ENCODE results near the gene NIFK.
"Not testable (repeated sequence)": the region's sequence is repeated elsewhere in the genome, so short reads cannot be mapped to it uniquely, and the experiment has no call there.

The NIFK gene

GRCh38 chr2:121690572-121690971 is 46.1 kb downstream of the NIFK start:
- not testable (repeated sequence) for H3K36me3 ChIP-seq (ENCODE audit: insufficient read depth, low read length); H3K27ac ChIP-seq (ENCODE audit: low read depth, low read length); H3K9ac ChIP-seq (ENCODE audit: low read depth, low read length); H3K4me3 ChIP-seq (ENCODE audit: low read length); H3K27me3 ChIP-seq (ENCODE audit: insufficient read depth, low read length); H3K9me3 ChIP-seq (ENCODE audit: insufficient read depth, low read depth, low read length)
- peaks cover 10% of the 10 kb centered on the region; the same call in 1 of the 2 replicates for H3K4me1 ChIP-seq (ENCODE audit: insufficient read depth, low read length)
- 94% methylated on average over 3 of the region's 3 CpGs for WGBS

DNA sequence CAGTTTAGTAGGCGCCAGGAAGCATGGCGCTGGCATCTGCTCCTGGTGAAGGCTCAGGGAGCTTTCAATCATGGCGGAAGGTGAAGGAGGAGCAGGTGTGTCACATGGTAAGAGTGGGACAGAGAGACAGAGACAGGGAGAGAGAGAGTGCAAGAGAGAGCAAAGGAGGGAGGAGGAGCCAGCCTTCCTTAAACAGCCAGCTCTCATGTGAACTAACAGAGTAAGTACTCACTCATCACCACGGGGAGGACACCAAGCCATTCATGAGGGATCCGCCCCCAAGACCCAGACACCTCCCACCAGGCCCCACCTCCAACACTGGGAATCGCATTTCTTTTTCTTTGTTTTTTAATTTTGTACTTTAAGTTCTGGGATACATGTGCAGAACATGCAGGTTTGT is 46.6 kb downstream of the NIFK start:
- no peak overlapping the region for H3K9ac ChIP-seq (ENCODE audit: low read depth, low read length)
- H3K9me3 ChIP-seq (ENCODE audit: insufficient read depth, low read depth, low read length), result no peaks in the 10 kb centered on the region
- no peak overlapping the region for H3K27ac ChIP-seq (ENCODE audit: low read depth, low read length)
- 85% methylated on average over 5 of the region's 6 CpGs for WGBS
- H3K36me3 ChIP-seq (ENCODE audit: insufficient read depth, low read length), result no peaks in the 10 kb centered on the region
- peaks cover 10% of the 10 kb centered on the region; the same call in 1 of the 2 replicates for H3K4me1 ChIP-seq (ENCODE audit: insufficient read depth, low read length)
- H3K27me3 ChIP-seq (ENCODE audit: insufficient read depth, low read length), result no peaks in the 10 kb centered on the region
- H3K4me3 ChIP-seq (ENCODE audit: low read length), result no peak overlapping the region

- Histone ChIP-seq H3K9ac (ENCODE audit: low read depth, low read length) (no peak overlapping the region), H3K4me1 (ENCODE audit: insufficient read depth, low read length) (peaks cover 3% of the 10 kb centered on the region; the same call in 1 of the 2 replicates), H3K27me3 (ENCODE audit: insufficient read depth, low read length) (no peaks in the 10 kb centered on the region), H3K27ac (ENCODE audit: low read depth, low read length) (no peak overlapping the region), H3K36me3 (ENCODE audit: insufficient read depth, low read length) (no peaks in the 10 kb centered on the region), H3K4me3 (ENCODE audit: low read length) (no peak overlapping the region), H3K9me3 (ENCODE audit: insufficient read depth, low read depth, low read length) (no peaks in the 10 kb centered on the region)
- 95% methylated on average over 4 of the region's 4 CpGs for WGBS
Observed at GRCh38 chr2:121689356-121689755, 47.3 kb downstream of the NIFK start.

GRCh38 chr2:121688820-121689219 is 47.9 kb downstream of the NIFK start:
- Histone ChIP-seq H3K4me1 (ENCODE audit: insufficient read depth, low read length) (peaks cover 3% of the 10 kb centered on the region; the same call in 1 of the 2 replicates), H3K4me3 (ENCODE audit: low read length) (no peak overlapping the region), H3K27me3 (ENCODE audit: insufficient read depth, low read length) (no peaks in the 10 kb centered on the region), H3K9ac (ENCODE audit: low read depth, low read length) (no peak overlapping the region), H3K27ac (ENCODE audit: low read depth, low read length) (no peak overlapping the region), H3K9me3 (ENCODE audit: insufficient read depth, low read depth, low read length) (peaks cover 4% of the 10 kb centered on the region), H3K36me3 (ENCODE audit: insufficient read depth, low read length) (no peaks in the 10 kb centered on the region)
- 95% methylated on average over 2 of the region's 2 CpGs for WGBS

- WGBS, result 88% methylated on average over 2 of the region's 2 CpGs
- H3K27ac ChIP-seq (ENCODE audit: low read depth, low read length), result no peak overlapping the region
- H3K36me3 ChIP-seq (ENCODE audit: insufficient read depth, low read length), result 0 out of 2 replicates have a peak, but pooled peaks cover 6% of the 10 kb centered on the region
- H3K4me3 ChIP-seq (ENCODE audit: low read length), result no peak overlapping the region
- H3K27me3 ChIP-seq (ENCODE audit: insufficient read depth, low read length), result no peaks in the 10 kb centered on the region
- peaks cover 3% of the 10 kb centered on the region; the same call in 1 of the 2 replicates for H3K4me1 ChIP-seq (ENCODE audit: insufficient read depth, low read length)
- no peak overlapping the region for H3K9ac ChIP-seq (ENCODE audit: low read depth, low read length)
- H3K9me3 ChIP-seq (ENCODE audit: insufficient read depth, low read depth, low read length), result peaks cover 23% of the 10 kb centered on the region
Observed at GRCh38 chr2:121686902-121687301, 49.8 kb downstream of the NIFK start.

GRCh38 chr2:121686218-121686617 is 50.5 kb downstream of the NIFK start:
- 86% methylated on average over 19 of the region's 19 CpGs for WGBS
- Histone ChIP-seq H3K27ac (ENCODE audit: low read depth, low read length) (no peak overlapping the region), H3K36me3 (ENCODE audit: insufficient read depth, low read length) (0 out of 2 replicates have a peak, but pooled peaks cover 6% of the 10 kb centered on the region), H3K9ac (ENCODE audit: low read depth, low read length) (no peak overlapping the region), H3K4me1 (ENCODE audit: insufficient read depth, low read length) (peaks cover 6% of the 10 kb centered on the region; the same call in 1 of the 2 replicates), H3K4me3 (ENCODE audit: low read length) (no peak overlapping the region), H3K9me3 (ENCODE audit: insufficient read depth, low read depth, low read length) (peaks cover 29% of the 10 kb centered on the region), H3K27me3 (ENCODE audit: insufficient read depth, low read length) (no peaks in the 10 kb centered on the region)

DNA sequence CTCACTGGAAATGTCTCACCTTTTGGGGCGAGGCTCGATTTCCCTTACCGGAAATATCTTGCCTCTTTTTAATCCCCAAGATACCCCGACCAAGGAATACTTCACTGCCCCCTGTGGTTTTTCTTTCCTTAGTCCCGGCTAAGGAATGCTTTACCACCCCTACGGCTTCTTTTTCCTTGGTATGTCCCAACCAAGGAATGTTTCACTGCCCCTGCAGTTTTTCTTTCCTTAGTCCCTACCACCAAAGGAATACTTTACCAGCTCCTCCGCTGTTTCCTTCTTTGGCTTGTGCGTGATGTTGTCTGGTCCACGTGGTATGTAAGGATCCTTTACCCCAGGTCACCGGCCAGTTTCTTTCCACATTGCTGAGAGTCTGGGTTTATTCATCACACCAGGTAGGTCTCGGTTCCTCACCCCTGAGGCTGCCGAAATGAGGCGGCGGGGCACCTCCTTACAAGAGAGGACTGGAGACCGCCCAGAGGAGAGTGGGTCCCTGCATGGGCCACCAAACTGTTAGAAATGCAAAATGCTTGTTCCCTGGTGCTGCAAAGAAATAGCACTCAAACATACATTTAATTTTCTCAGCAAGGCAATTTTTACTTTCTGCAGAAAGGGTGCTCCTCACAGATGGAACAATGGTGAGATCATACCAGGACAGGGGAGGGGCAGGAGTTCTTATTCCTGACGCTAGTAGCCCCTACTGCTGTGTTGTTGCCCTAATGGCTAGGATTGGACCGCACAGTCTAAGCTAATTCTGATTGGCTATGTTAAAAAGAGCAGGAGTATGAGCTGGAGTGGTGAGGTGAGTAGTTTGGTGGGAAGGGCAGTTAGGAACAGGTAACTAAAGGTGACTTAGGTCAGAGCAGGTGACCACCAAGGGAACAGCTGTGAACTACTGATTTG is 54.0 kb downstream of the NIFK start:
- Histone ChIP-seq H3K4me1 (ENCODE audit: insufficient read depth, low read length) (peaks cover 14% of the 10 kb centered on the region), H3K4me3 (ENCODE audit: low read length) (peak overlapping the region; percentile 24; the same call in 1 of the 2 replicates), H3K27ac (ENCODE audit: low read depth, low read length) (no peak overlapping the region), H3K27me3 (ENCODE audit: insufficient read depth, low read length) (no peaks in the 10 kb centered on the region), H3K9me3 (ENCODE audit: insufficient read depth, low read depth, low read length) (peaks cover 40% of the 10 kb centered on the region), H3K9ac (ENCODE audit: low read depth, low read length) (no peak overlapping the region), H3K36me3 (ENCODE audit: insufficient read depth, low read length) (0 out of 2 replicates have a peak, but pooled peaks cover 6% of the 10 kb centered on the region)
- 88% methylated on average over 17 of the region's 17 CpGs for WGBS

DNA sequence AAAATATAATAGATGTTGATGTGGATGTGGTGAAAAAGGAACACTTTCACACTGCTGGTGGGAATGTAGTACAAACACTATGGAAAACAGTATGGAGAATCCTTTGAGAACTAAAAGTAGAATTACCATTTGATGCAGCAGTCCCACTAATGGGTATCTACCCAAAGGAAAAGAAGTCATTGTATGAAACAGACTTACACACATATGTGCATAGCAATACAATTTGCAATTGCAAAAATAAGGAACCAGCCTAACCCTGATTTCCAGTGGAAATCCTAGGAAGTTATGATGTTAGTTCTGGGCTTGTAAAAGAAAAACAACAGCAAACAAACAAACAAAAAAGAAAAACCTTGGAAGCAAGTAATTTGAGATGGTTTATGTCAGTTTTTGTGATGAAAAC is 58.8 kb downstream of the NIFK start:
- Histone ChIP-seq H3K27me3 (ENCODE audit: insufficient read depth, low read length) (no peaks in the 10 kb centered on the region), H3K36me3 (ENCODE audit: insufficient read depth, low read length) (0 out of 2 replicates have a peak, but pooled peaks cover 6% of the 10 kb centered on the region), H3K9me3 (ENCODE audit: insufficient read depth, low read depth, low read length) (peaks cover 47% of the 10 kb centered on the region), H3K4me3 (ENCODE audit: low read length) (no peak overlapping the region), H3K9ac (ENCODE audit: low read depth, low read length) (no peak overlapping the region), H3K27ac (ENCODE audit: low read depth, low read length) (no peak overlapping the region), H3K4me1 (ENCODE audit: insufficient read depth, low read length) (peaks cover 10% of the 10 kb centered on the region)

Measured in HUES64 (cell line).